ENCODE results near the gene JAM3.

The JAM3 gene

GRCh38 chr11:134038897-134039470, 29.9 kb upstream of the JAM3 start:
- no peak for DNase-seq (ENCODE audit: low read depth in 1 of 2, low spot score in 1 of 2)

GRCh38 chr11:134039726-134040385, 29.0 kb upstream of the JAM3 start:
- no peak for DNase-seq (ENCODE audit: low read depth in 1 of 2, low spot score in 1 of 2)

GRCh38 chr11:134040386-134041302, 28.2 kb upstream of the JAM3 start:
- no peak for DNase-seq (ENCODE audit: low read depth in 1 of 2, low spot score in 1 of 2)

- no peak for DNase-seq (ENCODE audit: low read depth in 1 of 2, low spot score in 1 of 2)
These were observed 27.5 kb upstream of the JAM3 start for GRCh38 chr11:134041349-134041748.

GRCh38 chr11:134041791-134042696, 26.8 kb upstream of the JAM3 start:
- DNase-seq (ENCODE audit: low read depth in 1 of 2, low spot score in 1 of 2): no peak

- DNase-seq (ENCODE audit: low read depth in 1 of 2, low spot score in 1 of 2): no peak
These were observed 25.0 kb upstream of the JAM3 start for GRCh38 chr11:134043821-134044420.

GRCh38 chr11:134044514-134045284, 24.2 kb upstream of the JAM3 start:
- no peak for DNase-seq (ENCODE audit: low read depth in 1 of 2, low spot score in 1 of 2)

GRCh38 chr11:134045799-134046635, 22.9 kb upstream of the JAM3 start:
- DNase-seq (ENCODE audit: low read depth in 1 of 2, low spot score in 1 of 2): no peak

- DNase-seq (ENCODE audit: low read depth in 1 of 2, low spot score in 1 of 2): no peak
These were observed 22.0 kb upstream of the JAM3 start for GRCh38 chr11:134046681-134047449.

GRCh38 chr11:134047586-134047999, 21.3 kb upstream of the JAM3 start:
- no peak for DNase-seq (ENCODE audit: low read depth in 1 of 2, low spot score in 1 of 2)

GRCh38 chr11:134048028-134048427, 20.8 kb upstream of the JAM3 start:
- no peak for DNase-seq (ENCODE audit: low read depth in 1 of 2, low spot score in 1 of 2)

GRCh38 chr11:134049303-134049702, 19.6 kb upstream of the JAM3 start:
- DNase-seq (ENCODE audit: low read depth in 1 of 2, low spot score in 1 of 2): no peak

GRCh38 chr11:134050541-134051383, 18.1 kb upstream of the JAM3 start:
- DNase-seq (ENCODE audit: low read depth in 1 of 2, low spot score in 1 of 2): peak; percentile 54 to 57

- no peak for DNase-seq (ENCODE audit: low read depth in 1 of 2, low spot score in 1 of 2)
These were observed 16.4 kb upstream of the JAM3 start for GRCh38 chr11:134052395-134052987.

GRCh38 chr11:134052988-134053945, 15.6 kb upstream of the JAM3 start:
- no peak for DNase-seq (ENCODE audit: low read depth in 1 of 2, low spot score in 1 of 2)

- no peak for DNase-seq (ENCODE audit: low read depth in 1 of 2, low spot score in 1 of 2)
These were observed 13.8 kb upstream of the JAM3 start for GRCh38 chr11:134055029-134055428.

Measured in activated T-helper 1 cell treated with anti-CD3 and anti-CD28 coated beads, Interleukin-2, amount 50 U/mL, for 16 hours (primary cell).